Ascending aorta (tissue), 2 donors: ENCODE measurements around the gene RNF5. TPM values are rescaled to one million over a fixed set of nuclear protein-coding genes. Genes with fewer than 3 reads are reported as not detected.

Experiments
- DNase-seq, 2 donors: peaks; one replicate each; pipeline ENCODE4 v3.0.0-alpha.2; 2019; ENCODE audit warnings: low spot score in 2 of 2
- H3K27ac ChIP-seq, 2 donors: fragments of 200-600 bp; sonication (generic); one replicate each; pipeline ENCODE4 v1.5.1; 2016 to 2017; ENCODE audit warnings: mild to moderate bottlenecking in 1 of 2
- H3K27me3 ChIP-seq: fragments of 200-600 bp; sonication (generic); one replicate; pipeline ENCODE4 v1.5.1; 2017
- H3K36me3 ChIP-seq, 2 donors: fragments of 200-600 bp; sonication (generic); one replicate each; pipeline ENCODE4 v1.5.1; 2016
- H3K4me1 ChIP-seq, 2 donors: fragments of 200-600 bp; sonication (generic); one replicate each; pipeline ENCODE4 v1.5.1; 2016 to 2017; ENCODE audit warnings: mild to moderate bottlenecking in 1 of 2
- H3K4me3 ChIP-seq, 2 donors: fragments of 200-600 bp; sonication (generic); one replicate each; pipeline ENCODE4 v1.5.1; 2016 to 2017; ENCODE audit warnings: mild to moderate bottlenecking in 1 of 2
- H3K9me3 ChIP-seq, 2 donors: fragments of 200-600 bp; sonication (generic); one replicate each; pipeline ENCODE4 v1.5.1; 2016
- intact Hi-C: fragments of 100-400 bp; cut with DNase I; formaldehyde crosslinking; loops from one replicate; pipeline ENCODE4 v1.15.1; 2023
- total RNA-seq: library from RNA; depleted of rRNA; stranded (reverse); fragments of >200 nt; gene quantifications from one replicate; pipeline ENCODE4 v1.1.0, GENCODE V29; 2016
- TF ChIP-seq, protein P1 (sequence below), 3 experiments: fragments of 200-600 bp in 2 of 3; fragments of 450-650 bp in 1 of 3; sonication (generic) in 2 of 3; IDR thresholded peaks; one replicate each; pipeline ENCODE4 v1.5.1; 2016 to 2019; ENCODE audit warnings: antibody characterized with exemption in 3 of 3, mild to moderate bottlenecking in 1 of 3, moderate library complexity in 1 of 3

The RNF5 gene
- total RNA-seq, 1 donor from 2014 or later = 73.0 TPM

DNA sequence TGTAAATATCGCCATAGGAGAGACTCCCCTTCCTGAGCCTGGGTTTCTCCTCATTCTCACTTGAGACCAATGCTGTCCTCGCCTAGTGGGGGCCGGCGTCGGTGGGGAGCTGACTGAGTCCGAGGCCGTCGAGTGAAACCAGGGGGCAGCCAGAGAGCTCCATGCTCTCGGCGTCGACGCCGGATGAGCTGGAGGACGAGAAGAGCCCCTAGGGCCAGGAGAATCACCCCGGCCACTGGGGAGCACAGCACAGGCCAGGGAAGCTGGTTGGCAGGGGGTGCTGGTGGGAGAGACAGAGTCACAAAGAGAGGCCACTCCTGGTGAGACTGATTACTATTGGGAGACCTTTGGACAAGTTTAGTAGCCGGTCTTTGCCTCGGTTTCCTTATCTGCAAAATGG, 20.7 kb downstream of the RNF5 start:
- H3K4me1 ChIP-seq = peaks cover 3 to 9% of the 10 kb centered on the region in 2 donors
- no peak for DNase-seq
- H3K27ac ChIP-seq = no peak overlapping the region
- no peaks in the 10 kb centered on the region for H3K36me3 ChIP-seq
- TF ChIP-seq, protein P1, sequence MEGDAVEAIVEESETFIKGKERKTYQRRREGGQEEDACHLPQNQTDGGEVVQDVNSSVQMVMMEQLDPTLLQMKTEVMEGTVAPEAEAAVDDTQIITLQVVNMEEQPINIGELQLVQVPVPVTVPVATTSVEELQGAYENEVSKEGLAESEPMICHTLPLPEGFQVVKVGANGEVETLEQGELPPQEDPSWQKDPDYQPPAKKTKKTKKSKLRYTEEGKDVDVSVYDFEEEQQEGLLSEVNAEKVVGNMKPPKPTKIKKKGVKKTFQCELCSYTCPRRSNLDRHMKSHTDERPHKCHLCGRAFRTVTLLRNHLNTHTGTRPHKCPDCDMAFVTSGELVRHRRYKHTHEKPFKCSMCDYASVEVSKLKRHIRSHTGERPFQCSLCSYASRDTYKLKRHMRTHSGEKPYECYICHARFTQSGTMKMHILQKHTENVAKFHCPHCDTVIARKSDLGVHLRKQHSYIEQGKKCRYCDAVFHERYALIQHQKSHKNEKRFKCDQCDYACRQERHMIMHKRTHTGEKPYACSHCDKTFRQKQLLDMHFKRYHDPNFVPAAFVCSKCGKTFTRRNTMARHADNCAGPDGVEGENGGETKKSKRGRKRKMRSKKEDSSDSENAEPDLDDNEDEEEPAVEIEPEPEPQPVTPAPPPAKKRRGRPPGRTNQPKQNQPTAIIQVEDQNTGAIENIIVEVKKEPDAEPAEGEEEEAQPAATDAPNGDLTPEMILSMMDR (IDR thresholded peaks at IDR 0.05) = no peak
- no peak overlapping the region for H3K4me3 ChIP-seq
- H3K9me3 ChIP-seq = no peaks in the 10 kb centered on the region
- H3K27me3 ChIP-seq = no peaks in the 10 kb centered on the region
- intact Hi-C loops = loop anchor here (5.0 kb wide), 6 partner anchors 72 to 1213 kb away; partner anchors contain the start of genes ATF6B, C6orf47, GPANK1 and PHF1

DNA sequence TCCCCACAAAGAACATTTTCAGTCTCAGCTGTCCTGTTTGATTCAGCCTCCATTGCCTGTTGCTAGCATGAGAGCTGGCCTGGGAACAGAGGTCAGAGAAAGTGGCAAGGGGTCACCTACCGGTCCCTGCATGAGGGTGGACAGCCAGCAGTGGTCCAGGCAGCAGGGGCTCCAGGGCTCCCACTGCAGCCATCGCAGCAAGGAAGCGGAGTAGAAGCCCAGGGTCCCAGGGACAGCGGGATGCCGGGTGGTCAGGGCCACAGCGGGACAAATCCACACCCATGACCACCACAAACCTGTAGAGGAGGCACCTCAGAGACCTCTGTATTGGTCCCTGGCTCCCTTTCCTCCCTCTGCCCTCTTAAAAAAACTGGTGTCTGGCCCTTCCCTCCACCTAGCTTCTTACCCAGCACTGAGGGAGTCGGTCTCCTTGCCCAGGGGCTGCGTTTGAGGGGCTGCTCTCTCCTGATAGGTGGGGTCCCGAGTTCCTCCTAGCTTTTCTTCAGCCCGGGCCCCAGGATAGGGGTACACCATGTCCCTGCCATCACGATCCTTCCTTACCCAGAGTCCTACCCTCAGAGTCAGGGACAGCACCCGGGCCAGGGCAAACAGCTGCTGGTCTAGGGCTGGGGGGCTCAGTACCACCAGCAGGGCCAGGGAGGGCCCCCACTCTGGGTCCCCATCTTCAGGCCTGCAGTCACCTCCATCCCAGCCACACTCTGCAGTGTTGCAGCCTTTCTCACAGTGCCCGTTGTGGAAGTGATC, 22.7 kb downstream of the RNF5 start:
- no peaks in the 10 kb centered on the region for H3K36me3 ChIP-seq
- intact Hi-C loops = no loop called here
- H3K27me3 ChIP-seq = no peaks in the 10 kb centered on the region
- no peak overlapping the region for H3K4me3 ChIP-seq
- DNase-seq = no peak
- H3K9me3 ChIP-seq = no peaks in the 10 kb centered on the region
- no peak overlapping the region for H3K27ac ChIP-seq
- TF ChIP-seq, protein P1 (IDR thresholded peaks at IDR 0.05) = no peak
- peaks cover 3 to 9% of the 10 kb centered on the region in 2 donors for H3K4me1 ChIP-seq

DNA sequence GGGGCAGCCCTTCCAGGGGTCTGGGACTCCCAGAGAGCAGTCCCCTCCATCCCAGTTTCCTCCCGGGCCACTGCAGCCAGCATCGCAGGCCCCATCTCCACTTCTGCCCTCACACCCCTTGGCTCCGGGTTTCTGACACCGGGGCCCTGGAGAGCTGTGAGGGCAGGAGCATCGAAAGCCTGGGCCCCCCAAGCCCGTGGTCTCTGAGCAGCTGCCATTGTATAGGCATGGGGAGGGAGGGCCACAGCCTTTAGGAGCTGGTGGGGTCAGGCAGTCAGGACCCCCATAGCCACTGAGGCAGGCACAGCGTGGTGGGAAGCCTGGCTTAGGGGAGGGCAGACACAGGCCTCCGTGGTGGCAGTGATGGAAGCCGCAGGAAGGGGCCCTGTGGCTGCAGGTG, 24.0 kb downstream of the RNF5 start:
- no peak overlapping the region for H3K27ac ChIP-seq
- H3K4me1 ChIP-seq = peaks cover 0 to 1% of the 10 kb centered on the region in 2 donors
- intact Hi-C loops = no loop called here
- H3K4me3 ChIP-seq = no peak overlapping the region
- H3K9me3 ChIP-seq = no peaks in the 10 kb centered on the region
- H3K27me3 ChIP-seq = no peaks in the 10 kb centered on the region
- no peaks in the 10 kb centered on the region for H3K36me3 ChIP-seq
- TF ChIP-seq, protein P1 (IDR thresholded peaks at IDR 0.05) = no peak
- DNase-seq = no peak

DNA sequence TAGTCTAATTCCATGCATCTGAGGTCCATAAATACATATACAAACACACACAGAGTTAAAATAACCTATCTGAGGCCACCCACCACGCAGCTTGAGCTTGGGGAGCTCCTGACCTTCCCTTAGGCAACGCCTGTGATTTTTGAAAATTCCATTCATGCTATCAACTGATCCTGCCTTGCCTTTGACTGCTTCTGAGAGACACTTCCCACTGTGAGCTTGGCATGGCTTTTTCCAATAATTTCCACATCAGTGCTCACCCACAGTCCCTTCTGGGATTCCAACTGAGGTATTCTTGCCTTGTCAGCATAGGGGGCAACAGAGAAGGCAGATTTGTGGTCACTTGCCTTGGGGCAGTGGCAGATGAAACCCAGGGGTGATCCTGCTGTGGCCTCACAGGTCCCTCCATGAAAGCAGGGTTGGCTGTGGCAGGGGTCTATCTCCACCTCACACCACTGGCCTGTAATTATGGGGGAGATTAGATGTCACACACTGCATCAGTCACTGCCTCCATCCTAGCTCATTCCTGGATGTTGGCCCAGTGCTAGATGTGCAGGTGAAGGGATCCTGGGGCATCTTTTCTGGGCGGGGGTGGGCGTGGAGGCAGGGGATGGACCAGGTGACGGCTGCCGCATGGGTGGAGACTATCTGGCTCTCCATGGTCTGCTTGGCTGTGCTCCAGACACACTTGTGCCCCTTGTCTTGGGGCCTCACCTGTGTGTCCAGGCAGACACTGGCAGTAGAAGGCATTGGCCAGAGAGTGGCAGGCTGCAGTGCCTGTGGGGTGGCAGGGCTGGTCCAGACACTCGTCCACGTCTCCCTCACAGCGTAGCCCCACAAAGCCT, 25.4 kb downstream of the RNF5 start:
- H3K4me1 ChIP-seq = no peaks in the 10 kb centered on the region
- intact Hi-C loops = no loop called here
- no peaks in the 10 kb centered on the region for H3K9me3 ChIP-seq
- no peak for DNase-seq
- no peaks in the 10 kb centered on the region for H3K36me3 ChIP-seq
- TF ChIP-seq, protein P1 (IDR thresholded peaks at IDR 0.05) = no peak
- no peak overlapping the region for H3K27ac ChIP-seq
- no peak overlapping the region for H3K4me3 ChIP-seq
- no peaks in the 10 kb centered on the region for H3K27me3 ChIP-seq

DNA sequence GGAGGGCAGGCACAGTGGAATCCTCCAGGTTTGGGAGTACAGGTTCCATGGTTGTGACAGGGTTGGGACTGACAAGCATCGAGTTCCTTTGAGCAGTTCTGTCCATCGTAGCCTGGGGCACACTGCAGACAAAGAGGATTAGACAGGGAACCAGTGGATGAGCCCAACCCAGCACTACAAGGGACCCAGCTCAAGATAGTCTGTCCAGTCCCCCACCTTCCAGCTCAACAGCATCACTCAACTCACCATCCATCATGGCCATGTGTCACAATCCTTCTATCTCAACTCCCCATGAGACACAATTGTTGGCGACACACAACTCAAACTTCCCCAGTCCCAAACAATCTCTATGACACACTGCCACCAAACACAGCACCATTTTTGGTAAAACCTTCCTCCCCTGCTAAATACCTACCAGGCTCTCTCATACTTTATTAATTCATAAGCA, 26.1 kb downstream of the RNF5 start:
- intact Hi-C loops = no loop called here
- TF ChIP-seq, protein P1 (IDR thresholded peaks at IDR 0.05) = no peak
- H3K27me3 ChIP-seq = no peaks in the 10 kb centered on the region
- no peaks in the 10 kb centered on the region for H3K9me3 ChIP-seq
- DNase-seq = no peak
- no peaks in the 10 kb centered on the region for H3K36me3 ChIP-seq
- no peak overlapping the region for H3K4me3 ChIP-seq
- H3K4me1 ChIP-seq = no peaks in the 10 kb centered on the region
- H3K27ac ChIP-seq = no peak overlapping the region
